Femur (tissue), 1 donor: ENCODE measurements around the gene PPP3CA.
A peak's percentile ranks its signal among the peaks of the same experiment; 100 is the strongest.

Experiments used
- DNase-seq: peaks from one replicate; pipeline ENCODE4 v3.0.0-alpha.2; 2017

Gene PPP3CA

DNA sequence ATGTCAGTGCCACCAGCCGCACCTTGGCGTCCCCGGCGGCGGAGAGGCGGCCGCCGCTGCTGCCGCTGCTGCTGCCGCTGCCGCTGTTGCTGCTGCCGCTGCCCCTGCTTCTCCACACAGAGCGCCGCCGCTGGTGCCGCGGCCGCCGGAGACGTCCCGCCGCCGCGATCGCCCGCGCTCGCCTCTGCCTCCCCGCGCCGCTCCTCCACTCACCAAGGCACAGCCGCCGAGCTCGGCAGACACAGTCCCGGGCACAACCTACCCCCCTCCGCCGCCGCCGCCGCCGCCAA, at the start of gene PPP3CA:
TSS of gene PPP3CA (minus strand) at position 260 of the 290 bp plus-strand sequence.
- no peak for DNase-seq

DNA sequence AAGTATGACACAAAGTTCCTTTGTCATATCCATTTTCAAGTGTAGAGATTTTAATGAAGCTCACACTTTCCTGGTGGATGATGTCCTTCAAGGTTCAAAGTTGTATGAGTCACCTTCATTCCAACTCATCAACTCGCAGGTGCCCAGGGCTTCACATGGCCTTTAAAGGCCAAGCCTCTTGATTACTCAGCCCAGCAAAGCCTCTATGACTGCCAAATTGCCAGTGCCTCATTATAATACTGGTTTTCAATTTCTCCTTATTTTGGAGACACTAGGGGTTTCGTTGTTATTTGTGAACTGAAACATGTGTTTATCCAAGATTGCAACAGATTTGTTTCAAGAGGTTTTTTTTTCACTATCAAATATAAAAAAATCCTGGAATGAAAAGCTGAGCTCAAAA, 45.9 kb upstream of the PPP3CA start:
- DNase-seq, result no peak

DNA sequence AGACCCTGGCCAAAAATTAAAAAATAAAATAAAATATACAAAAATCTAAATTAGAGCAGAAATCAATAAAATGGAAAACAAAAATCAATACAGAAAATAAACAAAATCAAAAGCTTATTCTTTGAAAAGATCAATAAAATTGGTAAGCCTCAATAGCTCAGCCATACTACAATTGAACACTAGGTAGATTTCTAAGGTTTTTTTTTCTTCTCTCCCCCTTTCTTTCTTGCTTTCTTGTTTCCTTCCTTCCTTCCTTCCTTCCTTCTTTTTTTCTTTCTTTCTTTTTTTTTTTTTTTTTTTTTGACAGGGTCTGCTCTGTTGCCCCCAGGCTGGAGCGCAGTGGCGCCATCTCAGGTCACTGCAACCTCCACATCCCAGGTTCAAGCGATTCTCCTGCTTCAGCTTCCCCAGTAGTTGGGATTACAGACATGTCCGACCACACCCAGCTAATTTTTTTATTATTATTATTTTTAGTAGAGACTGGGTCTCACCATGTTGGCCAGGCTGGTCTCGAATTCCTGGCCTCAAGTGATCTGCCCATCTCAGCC, 23.4 kb upstream of the PPP3CA start:
- no peak for DNase-seq

DNA sequence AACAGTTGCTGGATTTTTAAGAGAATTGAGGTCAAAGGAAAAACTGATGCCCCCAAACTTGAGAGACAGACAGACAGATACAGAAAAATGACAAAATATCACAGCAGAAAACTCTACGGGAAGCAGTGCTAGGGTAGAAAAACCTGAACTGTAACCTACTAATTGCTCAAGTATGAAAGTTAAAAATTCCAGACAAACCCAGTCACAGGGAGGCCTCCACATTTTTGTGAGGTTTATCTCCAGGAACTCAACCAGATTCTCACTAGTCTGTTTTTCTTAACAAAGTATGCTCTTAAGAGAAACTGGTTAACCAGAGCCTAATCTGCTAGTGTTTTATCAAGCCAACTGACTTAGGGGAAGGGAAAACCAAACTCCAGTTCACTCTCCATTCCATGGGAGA, 19.9 kb upstream of the PPP3CA start:
- no peak for DNase-seq

DNA sequence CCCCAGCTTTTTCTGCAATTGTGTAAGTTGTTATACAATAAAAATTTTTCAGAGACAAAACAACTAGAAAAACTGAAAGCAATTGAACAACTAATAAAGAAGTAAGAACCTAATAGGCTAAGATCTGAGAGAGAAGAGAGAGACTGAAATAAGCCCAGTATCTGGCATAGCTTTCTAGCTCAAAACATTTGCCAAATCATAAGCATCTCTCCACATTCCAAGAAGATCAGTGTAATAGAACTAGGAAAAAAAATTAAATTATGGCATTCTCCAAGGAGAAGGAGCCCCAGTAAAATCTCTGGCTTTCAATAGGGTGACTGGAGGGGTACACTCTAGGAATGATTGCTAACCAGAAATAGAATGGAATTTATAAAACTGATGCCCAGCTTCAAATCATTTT, 19.0 kb upstream of the PPP3CA start:
- no peak for DNase-seq

DNA sequence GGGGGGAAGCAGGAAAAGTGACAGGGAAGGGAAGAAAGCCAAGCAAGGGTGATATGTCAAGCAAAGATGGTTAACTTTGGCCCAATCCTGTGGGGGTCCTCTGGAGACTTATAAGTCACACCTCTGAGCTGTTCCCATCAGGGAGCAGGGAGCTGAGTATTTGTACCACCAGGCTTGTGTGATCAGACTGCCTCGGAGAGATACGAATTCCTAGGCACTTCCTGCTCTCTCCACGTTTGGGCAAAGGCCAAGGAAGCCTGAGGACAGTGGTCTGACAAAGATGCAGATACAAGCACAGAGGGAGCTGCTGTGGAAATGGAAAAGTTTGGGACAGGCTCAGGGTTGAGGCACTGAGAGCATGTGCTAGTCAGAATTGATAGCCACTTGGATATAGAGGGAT, 10.4 kb upstream of the PPP3CA start:
- DNase-seq, result no peak

DNA sequence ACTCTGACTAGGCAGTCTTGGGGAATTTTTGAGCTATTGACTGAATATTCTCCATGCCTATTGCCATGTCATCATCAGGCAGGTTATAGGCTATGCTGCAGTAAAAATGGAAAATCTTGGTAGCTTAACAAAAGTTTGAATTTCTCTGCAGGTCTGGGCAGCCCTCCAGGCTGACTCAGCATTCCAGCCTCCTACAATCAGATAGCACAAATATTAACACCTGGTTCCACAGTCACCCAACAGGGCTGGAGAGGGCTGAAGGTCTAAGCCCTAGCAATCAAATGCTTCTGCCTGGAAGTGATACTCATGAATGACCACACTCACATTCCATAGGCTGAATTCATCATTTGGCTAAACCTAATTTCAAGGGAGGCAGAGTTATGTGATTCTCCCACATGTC, 9.6 kb upstream of the PPP3CA start:
- no peak for DNase-seq

DNA sequence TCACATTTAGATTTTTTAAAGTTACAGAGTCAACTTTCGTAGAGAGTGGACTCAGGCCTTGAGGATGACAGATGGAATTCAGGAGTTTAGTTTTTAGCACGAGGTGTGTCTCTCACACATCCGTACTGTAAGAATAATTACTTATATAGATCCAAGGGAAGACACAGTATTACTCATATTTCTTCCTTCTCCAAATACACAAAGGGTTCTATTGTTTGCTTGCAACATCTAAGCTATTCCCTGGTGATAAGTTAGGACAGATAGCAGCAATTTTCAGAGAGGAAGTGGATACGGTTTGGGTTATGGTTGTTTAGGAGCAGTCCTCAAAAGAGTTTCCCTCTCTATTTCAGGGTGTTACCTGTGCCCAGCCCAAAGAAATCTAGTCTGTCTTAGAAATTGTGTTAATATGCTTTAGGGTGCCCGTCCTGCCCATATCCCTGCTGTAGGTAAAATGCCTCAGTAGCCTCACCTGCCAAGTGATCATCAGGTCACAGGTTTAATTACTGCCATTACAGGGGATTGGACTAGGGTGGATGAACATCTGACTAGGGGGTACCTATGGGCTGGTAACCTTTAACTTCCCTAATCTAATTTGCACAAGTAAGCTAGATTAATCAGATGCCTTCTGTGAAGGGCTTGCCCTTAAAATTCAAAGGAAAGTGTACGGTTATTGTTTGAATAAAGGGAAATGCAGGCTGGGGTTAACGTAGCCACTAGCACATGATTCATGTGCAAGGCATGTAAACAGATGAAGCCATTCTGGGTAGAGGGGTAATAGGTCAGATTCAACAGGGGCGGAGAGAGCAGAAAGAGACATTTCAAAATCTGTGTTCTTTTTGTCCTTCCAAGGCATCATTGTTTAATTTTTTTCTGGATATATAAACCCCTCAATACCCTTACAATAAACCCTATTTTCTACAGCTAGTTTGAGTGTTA, 8.7 kb upstream of the PPP3CA start:
- DNase-seq, result no peak

DNA sequence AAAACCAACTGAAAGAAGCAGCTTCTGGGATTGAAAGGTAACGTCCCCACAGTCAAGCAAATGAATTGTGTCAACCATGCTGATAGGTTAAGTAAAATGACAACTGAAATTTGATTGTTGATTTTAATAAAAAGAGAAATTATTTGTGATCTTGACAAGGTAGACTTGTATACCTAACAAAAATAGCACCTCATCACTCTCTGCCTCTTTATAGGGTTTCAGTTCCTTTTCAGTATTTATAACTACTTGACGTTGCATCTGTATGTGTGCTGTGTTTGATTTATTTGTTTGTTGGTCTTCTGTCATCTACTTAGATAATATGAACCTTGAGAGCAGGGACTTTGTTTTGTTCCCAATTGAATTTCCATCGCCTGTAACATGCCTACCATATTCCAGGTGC, 7.9 kb upstream of the PPP3CA start:
- no peak for DNase-seq

DNA sequence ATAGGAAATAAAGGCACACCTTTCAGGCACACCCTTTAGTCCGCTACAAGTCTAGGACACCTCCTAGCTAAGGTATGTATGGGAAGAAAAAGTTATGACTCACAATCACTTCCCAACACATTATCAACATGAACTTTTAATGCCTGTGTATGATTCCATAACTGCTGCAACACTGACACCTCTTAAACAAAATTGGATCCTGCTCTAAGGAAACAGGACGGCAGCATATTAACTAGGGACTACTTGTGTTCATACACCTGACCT, 2.4 kb upstream of the PPP3CA start:
- no peak for DNase-seq

DNA sequence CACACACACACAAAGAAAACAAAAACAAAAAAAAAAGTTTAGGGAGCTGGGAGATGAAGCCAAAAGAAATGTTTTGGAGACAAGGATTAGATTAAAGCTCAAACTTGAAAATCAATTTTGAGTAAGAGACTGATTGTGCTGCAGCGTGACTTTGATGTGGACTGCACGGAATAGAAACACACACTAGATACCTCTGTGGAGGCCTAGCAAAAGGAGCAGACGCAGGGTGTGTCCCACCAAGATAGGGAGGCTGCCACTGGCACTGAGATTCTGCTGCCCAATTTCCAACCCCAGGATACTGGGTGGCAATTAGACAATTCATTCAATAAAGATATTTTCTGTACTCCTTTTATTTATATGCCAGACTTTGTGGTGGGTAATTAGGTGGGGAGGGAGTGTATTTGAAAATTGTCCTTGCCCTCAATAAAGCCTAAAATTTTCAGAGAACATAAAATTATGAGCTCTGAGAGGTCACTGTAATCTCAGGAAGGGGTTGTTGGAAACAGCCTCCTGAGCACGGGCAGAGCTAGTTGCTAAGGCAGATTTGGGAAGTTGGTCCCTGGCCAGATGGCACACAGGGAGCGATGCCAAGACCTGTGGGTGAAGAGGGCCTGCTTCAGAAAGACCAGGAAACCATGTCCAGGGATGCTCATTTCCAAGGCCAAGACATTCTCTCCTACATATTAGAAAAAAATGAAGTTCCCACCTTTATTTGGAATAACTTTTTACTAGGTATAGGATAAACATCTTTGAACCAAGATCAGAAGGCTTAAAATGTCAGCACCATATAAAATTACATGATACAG, 1.9 kb upstream of the PPP3CA start:
- DNase-seq, result peak; percentile 49

DNA sequence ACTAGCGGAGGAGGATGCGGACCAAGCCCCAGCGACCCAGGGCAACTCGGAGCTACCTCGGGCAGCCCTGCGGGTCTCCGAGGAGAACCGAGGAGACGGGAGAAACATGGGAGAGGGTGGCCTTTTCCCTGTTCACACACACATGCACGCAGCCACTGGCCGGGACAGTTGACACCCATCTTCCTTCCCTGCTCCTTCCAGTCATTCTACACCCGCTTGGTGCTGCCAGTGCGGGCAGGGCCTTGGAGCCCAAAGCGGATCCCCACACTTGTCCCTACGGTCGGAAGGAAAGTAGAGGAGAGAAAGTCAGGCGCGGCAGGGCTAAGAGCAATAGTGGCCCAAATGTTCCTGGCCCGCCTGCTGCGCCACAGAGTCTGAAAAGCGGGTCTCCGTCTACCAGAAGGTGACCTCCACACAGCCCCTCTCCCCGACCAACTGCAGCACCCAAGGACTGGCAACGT, 1.1 kb upstream of the PPP3CA start:
- no peak for DNase-seq

DNA sequence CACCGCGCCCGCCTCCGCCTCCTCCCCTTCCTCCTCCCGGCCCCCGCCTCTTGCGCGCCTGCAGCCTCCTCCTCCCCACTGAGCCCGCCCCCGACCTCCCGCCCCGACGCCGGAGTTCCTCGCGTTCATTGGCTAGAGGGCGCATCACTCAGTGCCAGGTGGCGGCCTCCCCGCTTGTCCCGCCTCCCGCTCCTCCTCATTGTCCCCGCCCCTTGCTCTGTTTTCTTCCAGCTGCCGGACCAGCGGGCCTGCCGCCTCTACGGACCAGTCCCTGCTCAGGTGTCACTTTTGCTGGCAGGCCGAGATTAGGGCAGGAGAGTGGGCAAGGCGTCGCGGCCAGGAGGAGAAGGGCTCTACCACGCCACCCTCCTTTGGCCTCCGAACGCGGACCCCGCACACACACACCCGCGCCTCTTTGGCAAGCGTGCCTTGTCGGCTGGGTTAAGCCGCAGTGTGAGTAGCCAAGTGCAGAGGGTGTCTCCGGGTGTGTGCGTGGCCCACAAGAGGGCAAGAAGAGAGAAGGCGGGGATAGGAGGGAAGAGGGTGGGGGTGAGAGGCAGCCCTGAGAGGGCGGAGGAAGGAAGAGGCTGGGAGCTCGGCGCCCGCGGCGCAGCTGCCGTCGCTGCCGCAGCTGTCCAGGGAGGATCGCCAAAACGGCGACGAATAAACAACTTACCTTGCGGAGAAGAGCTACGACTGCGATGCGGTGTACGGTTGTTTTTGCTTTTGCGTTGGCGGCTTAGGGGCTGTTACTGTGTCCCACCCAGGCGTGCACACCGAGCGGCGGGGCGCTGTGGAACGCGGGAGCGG, 436 bp upstream of the PPP3CA start:
- DNase-seq, result peak; percentile 100

DNA sequence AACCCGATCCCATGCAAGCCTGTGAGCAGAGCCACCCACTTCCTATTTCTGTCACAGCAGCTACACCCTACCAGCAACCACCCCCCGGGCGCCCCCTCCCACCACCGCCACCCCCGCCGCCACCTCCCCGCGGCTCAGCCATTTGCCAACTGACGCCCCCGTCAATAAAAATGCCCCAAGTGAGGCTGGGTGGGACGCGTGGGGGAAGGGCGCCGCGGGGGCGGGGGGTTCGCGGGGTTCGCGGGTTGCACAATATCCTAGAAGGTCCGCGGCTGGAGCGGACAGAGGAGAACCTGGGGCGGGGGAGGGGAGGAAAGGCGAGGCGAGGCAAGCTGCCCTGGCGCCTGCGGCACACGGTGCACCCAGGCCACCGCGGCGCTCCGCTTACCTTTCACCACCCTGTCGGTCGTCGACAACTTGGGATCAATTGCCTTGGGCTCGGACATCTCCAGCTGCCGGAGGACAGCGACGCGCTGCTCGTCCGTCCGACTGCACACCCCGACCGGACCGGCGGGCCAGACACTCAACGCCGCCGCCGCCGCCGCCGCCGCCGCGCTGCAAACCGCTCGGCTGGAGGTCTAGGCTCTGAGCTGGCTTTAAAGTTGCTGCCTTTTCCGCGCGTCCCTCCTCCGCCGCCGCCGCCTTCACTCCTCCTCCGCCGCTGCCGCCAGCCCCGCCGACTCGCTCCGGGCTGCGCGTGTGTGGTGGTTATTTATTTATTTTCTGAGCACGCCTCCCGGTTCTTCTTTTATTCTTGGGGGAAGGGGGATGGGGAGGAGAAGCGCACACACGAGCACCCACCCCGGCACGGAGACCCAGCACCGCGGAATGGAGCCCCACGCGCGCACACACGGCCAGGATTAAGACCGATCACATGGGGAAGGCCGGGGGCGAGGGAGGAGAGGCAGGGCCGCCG, 717 bp downstream of the PPP3CA start:
- DNase-seq, result peak; percentile 73

DNA sequence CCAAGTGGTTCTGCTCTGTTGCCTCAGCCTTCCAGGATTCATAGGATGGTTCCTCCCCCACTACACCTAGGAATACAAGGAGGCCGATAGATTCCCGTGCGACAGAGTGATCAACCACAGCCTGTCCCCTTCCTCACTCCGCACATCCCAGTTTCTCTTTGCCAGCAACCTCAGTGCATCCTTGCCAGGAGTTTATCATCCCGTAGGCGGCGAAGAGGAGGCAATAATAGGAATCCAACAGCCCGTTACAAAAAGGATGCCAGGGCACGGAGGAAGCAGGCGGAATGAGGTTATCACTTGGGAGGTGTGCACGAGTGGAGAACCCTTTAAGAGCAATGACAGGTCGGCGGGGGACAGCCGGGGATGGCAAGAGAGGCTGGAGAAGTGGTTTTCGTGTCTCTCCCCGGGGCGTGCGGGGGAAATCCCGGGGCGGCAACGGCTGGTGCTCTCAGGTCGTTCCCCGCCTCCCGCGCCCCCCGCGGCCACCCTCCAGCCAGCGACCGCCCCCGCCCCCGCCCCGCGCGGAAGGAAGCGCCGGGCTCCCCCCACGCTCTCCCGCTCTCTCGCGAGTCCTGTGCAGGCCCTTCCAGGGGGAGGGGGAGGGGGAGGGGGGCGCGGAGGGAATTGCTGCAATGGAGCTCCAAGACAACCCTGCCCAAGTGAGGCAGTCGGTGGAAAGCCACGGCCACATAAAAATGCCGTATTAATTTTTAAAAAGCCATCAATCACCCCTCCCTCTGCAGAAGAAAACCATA, 1.6 kb downstream of the PPP3CA start:
- DNase-seq, result peak; percentile 87

DNA sequence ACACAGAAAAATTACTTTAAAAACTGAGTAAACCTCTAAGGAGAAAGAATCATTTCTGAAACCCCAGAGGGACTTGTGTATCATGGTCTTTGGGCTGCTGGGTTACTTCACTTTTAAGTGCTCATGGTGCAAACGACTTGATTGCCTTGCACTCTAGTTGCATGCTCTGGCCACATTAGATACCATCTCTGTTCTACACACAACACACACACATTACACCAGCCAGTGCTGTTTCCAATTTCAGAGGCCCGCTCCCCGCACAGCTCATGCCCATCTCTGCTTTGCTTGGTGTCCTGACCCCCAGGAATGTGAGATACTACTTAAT, 2.1 kb downstream of the PPP3CA start:
- DNase-seq, result no peak

DNA sequence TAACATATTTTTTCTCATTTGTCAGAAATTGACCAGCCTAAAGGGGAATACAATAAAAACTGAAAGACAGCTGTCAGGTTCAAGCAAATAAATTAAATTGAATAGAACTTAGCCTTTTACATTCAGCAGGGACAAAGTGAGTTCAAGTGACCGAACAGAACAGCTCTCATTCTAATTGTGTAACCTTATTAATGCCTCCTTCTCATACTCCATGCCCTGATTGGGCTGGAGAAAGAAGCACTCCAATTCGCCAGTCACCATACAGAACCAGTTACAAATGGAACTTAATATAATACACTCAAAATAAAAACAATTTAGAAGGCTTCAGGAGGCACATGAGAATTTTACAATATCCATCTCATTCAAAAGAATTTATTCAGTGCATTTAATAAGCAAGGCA, 8.0 kb downstream of the PPP3CA start:
- no peak for DNase-seq

DNA sequence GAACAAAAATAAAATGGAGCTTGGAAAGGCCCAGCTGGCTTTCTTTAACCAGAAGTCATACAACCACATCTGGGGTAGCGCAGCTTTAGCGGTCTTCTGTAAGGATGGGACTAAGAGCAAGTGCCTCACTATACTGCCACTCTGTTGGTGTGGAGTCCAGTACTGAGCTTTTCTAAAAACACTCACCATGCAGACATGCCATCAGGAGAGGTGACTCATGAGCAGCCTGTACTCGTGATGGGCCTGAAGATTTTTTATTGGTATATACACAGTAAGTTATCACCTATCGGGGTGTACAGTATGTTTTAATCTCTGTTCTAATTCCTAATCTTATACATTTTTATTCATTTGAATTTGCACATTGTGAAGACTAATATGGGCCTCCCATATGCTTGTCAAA, 9.6 kb downstream of the PPP3CA start:
- no peak for DNase-seq

DNA sequence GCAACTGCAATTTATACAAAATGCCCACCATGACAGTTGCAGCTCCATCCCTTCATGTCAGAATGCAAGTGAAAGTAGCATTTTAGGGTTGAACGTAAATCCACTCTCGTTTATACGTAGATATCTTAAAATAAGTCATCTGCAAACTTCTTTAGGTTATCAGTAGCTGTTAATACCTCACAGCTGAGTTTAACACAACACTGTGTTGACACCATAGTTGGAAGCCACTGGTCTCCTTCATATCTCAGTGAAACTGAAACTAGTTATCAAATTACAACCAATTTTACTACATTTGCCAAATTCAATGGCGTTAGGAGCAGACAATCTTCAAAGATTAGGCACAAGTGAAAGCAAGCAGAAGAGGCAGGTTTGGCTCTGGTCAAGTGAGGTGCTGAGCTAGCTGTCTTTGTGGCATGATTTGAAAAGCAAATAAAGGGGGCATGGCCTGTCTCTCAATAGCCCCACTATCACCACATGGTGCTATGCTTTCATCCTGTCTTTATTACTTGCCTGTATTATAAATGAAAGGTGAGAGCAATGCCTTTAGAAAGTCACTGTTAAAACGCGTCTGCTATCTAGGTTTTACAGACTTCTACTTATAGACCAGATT, 12.3 kb downstream of the PPP3CA start:
- DNase-seq, result no peak

DNA sequence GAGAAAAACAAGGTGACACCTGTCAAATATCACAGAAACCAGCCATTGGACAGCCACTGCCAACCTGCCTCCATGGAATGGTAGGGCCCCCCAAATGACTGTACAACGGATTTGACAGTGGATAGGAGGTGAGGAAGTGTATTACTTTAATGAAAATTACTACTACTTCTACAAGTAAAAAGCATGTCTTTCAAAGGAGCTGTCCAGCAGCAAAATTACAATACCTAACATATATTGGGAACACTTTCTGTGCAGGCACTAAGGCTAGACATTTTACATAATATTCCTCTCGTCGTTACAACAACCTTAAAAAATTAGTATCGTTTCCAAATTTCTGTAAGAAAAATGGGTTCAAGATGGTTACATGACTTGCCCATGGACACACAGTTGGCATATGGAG, 14.9 kb downstream of the PPP3CA start:
- no peak for DNase-seq

DNA sequence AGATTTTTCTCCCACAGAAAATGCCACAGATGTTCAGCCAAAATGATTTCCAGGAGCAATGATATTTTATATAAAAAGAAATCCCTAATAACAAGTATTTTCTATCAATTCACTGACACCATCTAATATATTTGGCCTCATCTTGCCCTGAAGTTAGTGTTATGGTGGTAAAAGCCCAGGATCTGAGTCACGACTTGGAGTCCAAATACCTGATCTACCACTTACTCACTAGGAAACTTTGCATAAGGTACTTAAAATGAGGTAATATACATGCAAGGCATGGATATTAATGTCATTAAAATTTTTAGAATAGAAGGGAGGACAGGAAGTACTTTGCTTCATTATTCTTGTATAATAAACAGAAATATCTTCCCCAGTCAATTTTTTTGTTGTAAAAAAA, 16.3 kb downstream of the PPP3CA start:
- DNase-seq, result no peak
